Measurements from ENCODE around the gene MAGI3.

DNA sequence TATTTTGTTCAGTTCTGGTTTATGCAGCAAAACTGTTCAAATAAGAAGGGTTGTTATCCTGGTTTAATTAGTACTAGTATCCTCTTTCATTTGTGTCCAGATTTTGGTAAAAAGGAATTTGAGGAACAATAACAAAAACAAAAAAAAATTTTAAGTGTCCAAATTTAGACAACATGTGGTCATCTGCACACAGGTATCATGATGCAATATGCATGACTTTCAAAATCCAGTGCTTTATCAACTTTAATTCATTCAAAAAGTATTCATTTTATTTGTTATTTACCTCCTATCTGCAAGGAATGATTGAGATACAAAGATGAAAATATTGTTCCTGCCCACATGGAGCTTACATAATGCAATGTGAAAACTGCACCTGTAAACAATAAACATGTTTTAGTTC is 16.7 kb upstream of the MAGI3 start:
- TF ChIP-seq POLR2A (IDR thresholded peaks at IDR 0.05; ENCODE audit: low read length) (no peak), GATA1 (IDR thresholded peaks at IDR 0.05; ENCODE audit: low read depth, low read length) (no peak)

All from erythroblast (primary cell).